PC-3 (cell line): ENCODE measurements around the gene NOP9.

ENCODE experiments used
- EZH2phosphoT487 ChIP-seq: fragments of 300-600 bp; sonication (generic); IDR thresholded peaks from 2 replicates; pipeline ENCODE4 v1.6.1; 2018; ENCODE audit warnings: mild to moderate bottlenecking, antibody characterized with exemption, low read length, borderline replicate concordance
- TF ChIP-seq, protein P1 (sequence below): fragments of 300-600 bp; sonication (generic); conservative IDR thresholded peaks from 2 replicates; pipeline ENCODE4 v1.5.1; 2017; ENCODE audit warnings: antibody characterized with exemption, low read depth, mild to moderate bottlenecking, low read length

DNA sequence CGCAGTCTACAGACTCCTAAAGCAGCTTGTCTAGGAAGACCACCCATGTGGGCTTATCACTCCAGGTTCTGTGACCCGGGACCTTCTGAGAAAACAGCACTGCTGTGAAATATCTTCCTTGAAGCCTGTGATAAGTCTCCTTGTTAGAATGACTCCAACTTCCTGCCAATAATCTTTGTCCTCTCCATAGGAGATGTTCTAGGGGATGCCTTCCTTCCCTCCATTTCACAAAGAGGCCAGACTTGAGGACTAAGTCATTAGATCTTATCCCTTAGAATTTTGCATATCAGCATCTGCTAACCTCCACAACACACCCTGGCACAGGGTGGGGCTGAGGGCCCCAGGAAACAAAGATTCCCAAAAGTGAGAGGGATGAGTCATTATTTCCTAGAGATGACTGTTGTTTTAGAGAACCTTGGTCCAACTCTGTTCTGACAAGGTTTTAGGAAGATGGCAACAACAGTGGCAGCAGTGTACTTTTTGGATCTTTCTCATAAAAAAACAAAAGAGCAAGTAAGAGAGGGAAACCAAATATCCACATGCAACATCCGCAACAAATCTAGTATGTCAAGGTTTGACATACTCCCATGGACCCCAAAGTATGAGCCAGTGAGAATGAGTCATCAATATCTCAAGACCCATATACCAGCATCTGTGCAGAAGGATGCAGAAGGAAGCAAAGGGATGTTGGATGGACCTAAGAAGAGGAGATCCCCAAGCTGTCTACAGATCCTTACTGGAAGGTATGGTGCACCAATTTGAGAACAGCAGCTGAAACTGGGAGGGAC is 17.7 kb downstream of the NOP9 start:
- TF ChIP-seq, protein P1, sequence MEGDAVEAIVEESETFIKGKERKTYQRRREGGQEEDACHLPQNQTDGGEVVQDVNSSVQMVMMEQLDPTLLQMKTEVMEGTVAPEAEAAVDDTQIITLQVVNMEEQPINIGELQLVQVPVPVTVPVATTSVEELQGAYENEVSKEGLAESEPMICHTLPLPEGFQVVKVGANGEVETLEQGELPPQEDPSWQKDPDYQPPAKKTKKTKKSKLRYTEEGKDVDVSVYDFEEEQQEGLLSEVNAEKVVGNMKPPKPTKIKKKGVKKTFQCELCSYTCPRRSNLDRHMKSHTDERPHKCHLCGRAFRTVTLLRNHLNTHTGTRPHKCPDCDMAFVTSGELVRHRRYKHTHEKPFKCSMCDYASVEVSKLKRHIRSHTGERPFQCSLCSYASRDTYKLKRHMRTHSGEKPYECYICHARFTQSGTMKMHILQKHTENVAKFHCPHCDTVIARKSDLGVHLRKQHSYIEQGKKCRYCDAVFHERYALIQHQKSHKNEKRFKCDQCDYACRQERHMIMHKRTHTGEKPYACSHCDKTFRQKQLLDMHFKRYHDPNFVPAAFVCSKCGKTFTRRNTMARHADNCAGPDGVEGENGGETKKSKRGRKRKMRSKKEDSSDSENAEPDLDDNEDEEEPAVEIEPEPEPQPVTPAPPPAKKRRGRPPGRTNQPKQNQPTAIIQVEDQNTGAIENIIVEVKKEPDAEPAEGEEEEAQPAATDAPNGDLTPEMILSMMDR = no peak
- no peak for TF ChIP-seq EZH2phosphoT487
